AG09319 (cell line): ENCODE data around the gene SEMA5B.
A peak's percentile ranks its signal among the peaks of the same experiment; 100 is the strongest.

Experiments
- DNase-seq: peaks from one replicate; pipeline ENCODE4 v3.0.0-alpha.2; 2010; ENCODE audit warnings: low read depth; ENCODE audit errors: extremely low read depth
- TF ChIP-seq, protein P1 (sequence below): IDR thresholded peaks from 2 replicates; pipeline ENCODE4 v1.5.1; 2011; ENCODE audit warnings: low read depth, mild to moderate bottlenecking, inconsistent platforms, low read length, moderate library complexity

SEMA5B gene

DNA sequence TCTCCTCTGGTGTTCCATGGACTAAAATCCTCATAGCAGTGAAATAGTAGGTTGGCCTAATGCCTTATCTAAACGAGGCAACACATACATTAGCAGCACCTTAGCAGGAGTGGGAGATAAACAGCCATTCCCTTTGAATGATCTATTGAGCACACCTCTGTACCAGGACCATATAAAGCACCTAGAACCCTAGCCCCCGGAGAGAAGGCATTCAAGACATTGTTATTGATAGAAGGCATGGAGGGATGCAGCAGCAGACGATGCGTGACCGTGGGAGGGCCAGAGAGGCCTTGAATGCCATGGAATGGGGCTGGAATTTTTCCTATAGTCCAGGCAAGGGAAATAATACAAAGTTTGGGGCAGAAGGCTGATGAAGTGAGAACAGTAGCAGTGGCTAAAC lies 6.6 kb upstream of the SEMA5B start:
- DNase-seq, result no peak
- TF ChIP-seq, protein P1, sequence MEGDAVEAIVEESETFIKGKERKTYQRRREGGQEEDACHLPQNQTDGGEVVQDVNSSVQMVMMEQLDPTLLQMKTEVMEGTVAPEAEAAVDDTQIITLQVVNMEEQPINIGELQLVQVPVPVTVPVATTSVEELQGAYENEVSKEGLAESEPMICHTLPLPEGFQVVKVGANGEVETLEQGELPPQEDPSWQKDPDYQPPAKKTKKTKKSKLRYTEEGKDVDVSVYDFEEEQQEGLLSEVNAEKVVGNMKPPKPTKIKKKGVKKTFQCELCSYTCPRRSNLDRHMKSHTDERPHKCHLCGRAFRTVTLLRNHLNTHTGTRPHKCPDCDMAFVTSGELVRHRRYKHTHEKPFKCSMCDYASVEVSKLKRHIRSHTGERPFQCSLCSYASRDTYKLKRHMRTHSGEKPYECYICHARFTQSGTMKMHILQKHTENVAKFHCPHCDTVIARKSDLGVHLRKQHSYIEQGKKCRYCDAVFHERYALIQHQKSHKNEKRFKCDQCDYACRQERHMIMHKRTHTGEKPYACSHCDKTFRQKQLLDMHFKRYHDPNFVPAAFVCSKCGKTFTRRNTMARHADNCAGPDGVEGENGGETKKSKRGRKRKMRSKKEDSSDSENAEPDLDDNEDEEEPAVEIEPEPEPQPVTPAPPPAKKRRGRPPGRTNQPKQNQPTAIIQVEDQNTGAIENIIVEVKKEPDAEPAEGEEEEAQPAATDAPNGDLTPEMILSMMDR, result no peak

DNA sequence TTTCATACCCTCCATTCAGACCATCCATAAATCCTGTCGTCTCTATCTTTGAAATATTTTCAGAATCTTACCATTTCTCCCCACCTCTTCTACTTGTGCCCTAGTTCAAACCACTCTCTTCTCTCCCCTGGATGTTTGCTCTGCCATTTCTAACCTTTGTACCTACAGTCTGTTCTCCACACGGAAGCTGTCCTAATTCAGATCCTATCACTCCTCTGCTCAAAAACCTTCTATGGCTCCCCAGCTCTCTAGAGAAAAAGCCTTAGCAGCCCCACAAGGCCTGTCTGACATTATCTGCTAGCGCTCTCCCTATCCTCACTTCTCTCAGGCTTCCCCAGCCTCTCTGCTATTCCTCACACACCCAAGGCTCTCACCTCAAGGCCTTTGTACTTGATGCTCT lies 4.5 kb upstream of the SEMA5B start:
- no peak for DNase-seq
- TF ChIP-seq, protein P1, result no peak

DNA sequence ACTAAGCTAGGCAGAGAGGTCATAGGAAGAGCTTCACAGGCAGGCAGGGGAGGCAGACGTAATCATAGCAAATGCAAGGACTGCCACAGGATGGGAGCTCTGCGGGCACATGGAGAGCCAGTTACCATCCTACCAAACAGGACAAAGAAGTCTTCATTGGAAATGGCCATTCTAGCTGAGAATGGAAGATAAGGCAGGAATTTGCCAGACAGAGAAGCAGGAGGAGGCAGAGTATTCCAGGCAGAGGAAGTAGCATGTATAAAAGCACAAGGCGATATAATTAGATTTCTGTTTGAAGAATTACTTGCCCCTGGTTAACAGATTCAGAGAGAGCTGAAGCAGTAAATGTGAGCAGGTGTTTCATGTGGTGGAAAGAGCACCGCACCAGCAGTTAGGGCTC lies 3.5 kb upstream of the SEMA5B start:
- no peak for DNase-seq
- TF ChIP-seq, protein P1, result no peak

GRCh38 chr3:123028233-123028828 lies 768 bp upstream of the SEMA5B start:
- TF ChIP-seq, protein P1, result peak; percentile 60
- peak; percentile 49 for DNase-seq

- DNase-seq, result no peak
- TF ChIP-seq, protein P1, result no peak
Measured at GRCh38 chr3:123026565-123027291, 835 bp downstream of the SEMA5B start.

DNA sequence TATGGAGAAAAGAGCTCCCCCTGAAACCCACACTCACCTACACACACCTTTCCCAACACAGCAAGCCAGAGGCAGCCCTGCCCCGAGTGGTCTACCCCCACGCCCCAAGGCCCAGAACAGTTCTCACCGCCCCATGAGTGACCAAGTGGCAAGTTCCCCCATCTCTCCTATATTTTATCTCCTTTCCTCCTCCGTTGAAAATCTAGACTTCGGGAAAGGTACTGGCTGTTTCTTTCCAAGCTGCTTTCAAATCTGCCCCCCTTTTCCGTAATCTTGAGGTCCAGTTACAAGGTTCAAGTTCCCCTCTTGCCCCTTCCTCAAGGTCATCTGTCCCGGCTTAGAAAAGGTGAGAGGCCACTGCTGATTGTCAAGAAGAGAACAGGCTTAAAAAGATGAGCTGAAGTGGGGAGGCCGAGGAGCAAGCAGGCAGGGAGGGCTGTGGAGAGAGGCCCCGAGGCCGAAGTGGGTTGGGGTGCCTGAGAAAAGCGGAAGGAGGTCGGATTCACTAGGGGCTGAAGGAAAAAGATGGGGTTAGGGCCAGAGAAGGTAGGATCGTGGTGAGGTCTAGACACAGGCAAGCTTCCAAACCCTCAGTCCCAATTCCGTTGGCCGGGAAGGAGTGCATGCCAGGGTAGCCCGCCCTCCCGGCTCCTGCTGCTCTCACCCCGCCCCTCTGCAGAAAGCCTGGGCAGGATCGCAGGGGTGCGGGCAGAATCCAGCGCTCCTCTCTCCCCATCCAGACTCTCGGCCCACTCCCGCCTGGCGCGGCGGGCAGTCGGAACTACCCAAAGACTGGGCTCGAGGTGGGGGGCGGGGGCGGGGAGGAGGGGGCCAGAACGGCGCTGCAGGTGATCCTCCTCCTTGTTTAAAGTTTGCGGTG lies 1.7 kb downstream of the SEMA5B start:
- TF ChIP-seq, protein P1, result no peak
- DNase-seq, result no peak

DNA sequence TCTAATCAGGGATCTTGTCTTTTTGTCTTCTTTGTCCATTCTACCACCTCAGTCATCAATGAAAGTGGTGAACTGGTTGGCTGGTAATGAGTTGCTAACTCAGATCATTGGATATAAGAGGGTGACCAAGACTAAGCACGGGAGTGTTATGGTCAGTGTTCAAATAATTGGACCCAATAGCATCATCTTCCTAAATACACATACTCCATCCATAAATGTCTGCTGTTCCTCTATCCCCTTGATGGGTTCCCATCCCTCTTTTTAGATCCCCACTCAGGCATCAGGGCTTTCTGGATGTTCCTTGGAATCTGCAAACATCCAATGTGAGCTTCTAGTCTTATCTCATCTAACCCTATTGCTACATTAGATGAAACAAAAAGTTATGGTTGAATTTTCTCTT lies 3.5 kb downstream of the SEMA5B start:
- no peak for DNase-seq
- TF ChIP-seq, protein P1, result no peak
